MCF 10A (cell line): Measurements from ENCODE around the gene MOB2. TPM values are rescaled to one million over a fixed set of nuclear protein-coding genes. Genes with fewer than 3 reads are reported as not detected.

Experiments used
- BruUV-seq: library from RNA; stranded (reverse); fragments of 400-500 nt; replicated peaks from 2 replicates; lab custom pipeline; 2021; lab: Mats Ljungman, UMichigan
- CTCF ChIA-PET: fragments of 300-600 bp; sonication (Branson Sonifier 250); formaldehyde crosslinking; extraction: SDS; loops from one replicate; lab custom pipeline; 2021; ENCODE audit warnings: antibody characterized with exemption, inconsistent platforms; lab: Yijun Ruan, JAX
- POLR2A ChIA-PET: fragments of 300-600, 350-650 bp; sonication (Branson Sonifier 250); formaldehyde crosslinking; extraction: SDS; loops from one replicate; lab custom pipeline; 2020; ENCODE audit warnings: antibody characterized with exemption, inconsistent platforms; lab: Yijun Ruan, JAX
- DNase-seq: peaks from one replicate; pipeline ENCODE4 v3.0.0-alpha.2; 2018; ENCODE audit not compliant: unreplicated experiment
- H3K27ac Mint-ChIP-seq: one replicate; pipeline ENCODE4 v1.8.0; 2022; ENCODE audit warnings: mild to moderate bottlenecking, low read depth, mixed read lengths; ENCODE audit not compliant: unreplicated experiment
- H3K27me3 Mint-ChIP-seq: one replicate; pipeline ENCODE4 v1.8.0; 2022; ENCODE audit warnings: mixed read lengths; ENCODE audit not compliant: insufficient read depth, unreplicated experiment
- H3K36me3 Mint-ChIP-seq: one replicate; pipeline ENCODE4 v1.8.0; 2022; ENCODE audit warnings: mild to moderate bottlenecking, moderate library complexity, mixed read lengths; ENCODE audit not compliant: insufficient read depth, unreplicated experiment
- H3K4me1 Mint-ChIP-seq: one replicate; pipeline ENCODE4 v1.8.0; 2022; ENCODE audit warnings: mixed read lengths; ENCODE audit not compliant: insufficient read depth, unreplicated experiment
- H3K4me3 Mint-ChIP-seq: one replicate; pipeline ENCODE4 v1.8.0; 2022; ENCODE audit warnings: mild to moderate bottlenecking, moderate library complexity, mixed read lengths; ENCODE audit not compliant: unreplicated experiment
- H3K9me3 Mint-ChIP-seq: one replicate; pipeline ENCODE4 v1.8.0; 2022; ENCODE audit warnings: mixed read lengths; ENCODE audit not compliant: unreplicated experiment
- intact Hi-C: fragments of 100-400 bp; cut with micrococcal nuclease; formaldehyde crosslinking; loops from 2 replicates; pipeline ENCODE4 v1.14.1; 2022
- total RNA-seq: library from RNA; stranded (reverse); gene quantifications from 2 replicates; pipeline ENCODE4 v1.2.3, GENCODE V29; 2022
- TF ChIP-seq, protein P1 (sequence below): fragments of 200-600 bp; IDR thresholded peaks from one replicate; pipeline ENCODE4 v1.8.0; 2022; ENCODE audit warnings: antibody characterized with exemption, mild to moderate bottlenecking; ENCODE audit not compliant: unreplicated experiment

The MOB2 gene
- total RNA-seq, 1 experiment from 2014 or later = 20.2 TPM

- intact Hi-C loops = no loop called here
- no peak for DNase-seq
- Mint-ChIP-seq H3K9me3 (no peaks in the 10 kb centered on the region), H3K36me3 (peaks cover 30% of the 10 kb centered on the region), H3K4me1 (peaks cover 6% of the 10 kb centered on the region), H3K27ac (no peak overlapping the region), H3K4me3 (no peak overlapping the region), H3K27me3 (no peaks in the 10 kb centered on the region)
- no TSS peak for BruUV-seq
- ChIA-PET POLR2A (no interaction called here), CTCF (no interaction called here)
- TF ChIP-seq, protein P1, sequence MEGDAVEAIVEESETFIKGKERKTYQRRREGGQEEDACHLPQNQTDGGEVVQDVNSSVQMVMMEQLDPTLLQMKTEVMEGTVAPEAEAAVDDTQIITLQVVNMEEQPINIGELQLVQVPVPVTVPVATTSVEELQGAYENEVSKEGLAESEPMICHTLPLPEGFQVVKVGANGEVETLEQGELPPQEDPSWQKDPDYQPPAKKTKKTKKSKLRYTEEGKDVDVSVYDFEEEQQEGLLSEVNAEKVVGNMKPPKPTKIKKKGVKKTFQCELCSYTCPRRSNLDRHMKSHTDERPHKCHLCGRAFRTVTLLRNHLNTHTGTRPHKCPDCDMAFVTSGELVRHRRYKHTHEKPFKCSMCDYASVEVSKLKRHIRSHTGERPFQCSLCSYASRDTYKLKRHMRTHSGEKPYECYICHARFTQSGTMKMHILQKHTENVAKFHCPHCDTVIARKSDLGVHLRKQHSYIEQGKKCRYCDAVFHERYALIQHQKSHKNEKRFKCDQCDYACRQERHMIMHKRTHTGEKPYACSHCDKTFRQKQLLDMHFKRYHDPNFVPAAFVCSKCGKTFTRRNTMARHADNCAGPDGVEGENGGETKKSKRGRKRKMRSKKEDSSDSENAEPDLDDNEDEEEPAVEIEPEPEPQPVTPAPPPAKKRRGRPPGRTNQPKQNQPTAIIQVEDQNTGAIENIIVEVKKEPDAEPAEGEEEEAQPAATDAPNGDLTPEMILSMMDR = no peak
Measured at GRCh38 chr11:1481861-1482441, 4.6 kb downstream of the MOB2 start.

DNA sequence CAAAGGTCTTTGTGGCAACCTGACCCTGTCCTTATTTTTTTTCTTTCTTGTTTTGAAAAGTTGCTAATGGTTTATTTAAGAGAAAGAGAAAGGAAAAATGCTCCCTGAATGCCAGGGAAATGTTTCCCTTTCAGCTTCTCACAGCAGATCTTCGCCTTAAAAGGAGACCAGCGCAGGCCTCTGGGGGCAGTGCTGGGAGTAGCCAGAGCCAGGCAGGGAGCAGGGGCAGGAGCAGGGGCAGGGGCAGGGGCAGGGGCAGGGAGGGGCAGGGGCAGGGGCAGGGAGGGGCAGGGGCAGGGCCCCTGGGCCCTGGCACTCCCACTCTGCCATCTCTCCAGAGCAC, 5.1 kb downstream of the MOB2 start:
- Mint-ChIP-seq H3K4me3 (no peak overlapping the region), H3K9me3 (no peaks in the 10 kb centered on the region), H3K4me1 (peaks cover 6% of the 10 kb centered on the region), H3K36me3 (peaks cover 35% of the 10 kb centered on the region), H3K27ac (no peak overlapping the region), H3K27me3 (no peaks in the 10 kb centered on the region)
- BruUV-seq = no TSS peak
- intact Hi-C loops = no loop called here
- ChIA-PET CTCF (no interaction called here), POLR2A (no interaction called here)
- TF ChIP-seq, protein P1 = no peak
- DNase-seq = no peak

GRCh38 chr11:1480555-1481482, 5.8 kb downstream of the MOB2 start:
- H3K27me3 Mint-ChIP-seq = no peaks in the 10 kb centered on the region

DNA sequence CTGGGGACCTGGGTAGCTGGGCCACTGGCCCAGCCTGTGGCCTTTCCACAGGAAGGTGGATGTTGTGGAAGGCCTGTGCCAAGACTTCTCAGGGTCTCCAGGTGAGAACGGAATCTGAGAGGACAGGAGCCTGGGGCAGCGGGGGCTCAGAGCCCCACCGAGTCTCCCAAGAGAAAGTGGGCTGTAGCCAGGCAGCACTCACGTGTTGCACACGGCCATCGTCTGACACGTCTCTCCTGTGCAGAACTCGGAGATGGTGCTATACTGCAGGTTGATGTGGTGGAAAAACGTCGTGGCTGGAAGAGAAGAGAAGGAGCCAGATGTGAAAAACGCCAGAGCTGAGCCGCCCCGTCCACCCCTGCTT, 6.4 kb downstream of the MOB2 start:
- BruUV-seq = no TSS peak
- CTCF ChIA-PET = no interaction called here
- Mint-ChIP-seq H3K27me3 (no peaks in the 10 kb centered on the region), H3K36me3 (peaks cover 48% of the 10 kb centered on the region), H3K4me3 (no peak overlapping the region), H3K4me1 (peaks cover 3% of the 10 kb centered on the region), H3K9me3 (no peaks in the 10 kb centered on the region), H3K27ac (no peak overlapping the region)
- no peak for DNase-seq
- intact Hi-C loops = no loop called here
- TF ChIP-seq, protein P1 = no peak
- POLR2A ChIA-PET = no interaction called here

More at GRCh38 chr11:1480555-1481482, 5.8 kb downstream of the MOB2 start:
- no peak overlapping the region for H3K27ac Mint-ChIP-seq
- no TSS peak for BruUV-seq
- TF ChIP-seq, protein P1 = no peak
- no peak overlapping the region for H3K4me3 Mint-ChIP-seq
- no peak for DNase-seq
- intact Hi-C loops = no loop called here
- CTCF ChIA-PET = no interaction called here
- POLR2A ChIA-PET = no interaction called here
- peaks cover 42% of the 10 kb centered on the region for H3K36me3 Mint-ChIP-seq
- peaks cover 6% of the 10 kb centered on the region for H3K4me1 Mint-ChIP-seq
- no peaks in the 10 kb centered on the region for H3K9me3 Mint-ChIP-seq
